Vagina (tissue), 2 donors: Measurements from ENCODE around the gene RAP1A. TPM values are rescaled to one million over a fixed set of nuclear protein-coding genes. Genes with fewer than 3 reads are reported as not detected.

ENCODE experiments used
- DNase-seq, 2 donors: peaks; one replicate each; pipeline ENCODE4 v3.0.0-alpha.2; 2017; ENCODE audit errors: extremely low spot score in 2 of 2
- H3K27ac ChIP-seq: fragments of 200-600 bp; sonication (generic); one replicate; pipeline ENCODE4 v1.5.1; 2019
- H3K27me3 ChIP-seq: fragments of 200-600 bp; sonication (generic); one replicate; pipeline ENCODE4 v1.5.1; 2019
- H3K36me3 ChIP-seq, 2 donors: fragments of 200-600 bp; sonication (generic); one replicate each; pipeline ENCODE4 v1.5.1; 2017 to 2019
- H3K4me1 ChIP-seq: fragments of 200-600 bp; sonication (generic); one replicate; pipeline ENCODE4 v1.5.1; 2019
- H3K4me3 ChIP-seq, 2 donors: fragments of 200-600 bp; sonication (generic); 1 replicate in 1 of 2; 2 replicates in 1 of 2; pipeline ENCODE4 v1.5.1; 2016 to 2019
- H3K9me3 ChIP-seq: fragments of 200-600 bp; sonication (generic); one replicate; pipeline ENCODE4 v1.5.1; 2019
- POLR2A ChIP-seq, 2 donors: fragments of 450-650 bp; IDR thresholded peaks; one replicate each; pipeline ENCODE4 v1.6.1; 2017; ENCODE audit warnings: antibody characterized with exemption in 2 of 2, mild to moderate bottlenecking in 2 of 2, moderate library complexity in 2 of 2
- POLR2AphosphoS5 ChIP-seq, 2 donors: sonication (generic); formaldehyde crosslinking; IDR thresholded peaks; one replicate each; pipeline ENCODE4 v1.9.0; 2017; ENCODE audit warnings: antibody characterized with exemption in 2 of 2, mild to moderate bottlenecking in 2 of 2, low read depth in 1 of 2; ENCODE audit not compliant: insufficient read depth in 1 of 2
- intact Hi-C: fragments of 100-400 bp; cut with DNase I; formaldehyde crosslinking; loops from one replicate; pipeline ENCODE4 v1.15.1; 2023
- total RNA-seq: library from RNA; depleted of rRNA; stranded (reverse); fragments of >200 nt; gene quantifications from one replicate; pipeline ENCODE4 v1.2.3, GENCODE V29; 2016
- TF ChIP-seq, protein P1 (sequence below), 3 experiments: fragments of 450-650 bp in 2 of 3; fragments of 200-600 bp in 1 of 3; sonication (generic) in 1 of 3; IDR thresholded peaks; one replicate each; pipeline ENCODE4 v1.5.1; 2017 to 2019; ENCODE audit warnings: antibody characterized with exemption in 3 of 3, mild to moderate bottlenecking in 2 of 3, moderate library complexity in 2 of 3

The RAP1A gene
- total RNA-seq, 1 donor from 2014 or later = 52.5 TPM

DNA sequence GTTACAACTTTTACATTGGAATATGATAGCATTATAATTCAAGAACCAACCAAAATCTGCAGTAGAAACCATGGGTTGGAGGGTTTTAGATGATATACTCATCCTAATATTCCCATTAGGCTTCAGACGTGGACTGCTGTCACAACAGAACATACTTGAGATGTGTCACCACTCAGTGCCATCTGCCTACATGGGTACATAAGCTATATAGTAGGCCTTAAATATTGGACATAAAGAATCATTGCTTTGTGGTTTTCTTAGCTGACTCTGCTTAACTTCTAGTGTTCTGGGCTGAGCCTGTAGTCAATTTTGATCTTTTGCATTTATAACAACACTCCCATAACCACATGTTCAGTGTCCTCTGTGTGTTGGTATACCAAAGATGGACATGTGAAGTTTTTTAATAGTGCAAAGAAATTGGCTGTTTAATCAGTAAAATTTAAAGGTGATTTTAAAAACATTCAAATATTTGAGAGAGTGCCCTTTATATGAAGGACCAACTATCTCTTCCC lies 14.2 kb downstream of the RAP1A start:
- intact Hi-C loops = no loop called here
- no peaks in the 10 kb centered on the region for H3K9me3 ChIP-seq
- DNase-seq = no peak
- no peaks in the 10 kb centered on the region for H3K27me3 ChIP-seq
- H3K36me3 ChIP-seq = no peaks in the 10 kb centered on the region
- TF ChIP-seq POLR2AphosphoS5 (IDR thresholded peaks at IDR 0.05; ENCODE audit: insufficient read depth in 1 of 2, low read depth in 1 of 2) = no peak
- TF ChIP-seq POLR2A (IDR thresholded peaks at IDR 0.05) = no peak
- TF ChIP-seq, protein P1, sequence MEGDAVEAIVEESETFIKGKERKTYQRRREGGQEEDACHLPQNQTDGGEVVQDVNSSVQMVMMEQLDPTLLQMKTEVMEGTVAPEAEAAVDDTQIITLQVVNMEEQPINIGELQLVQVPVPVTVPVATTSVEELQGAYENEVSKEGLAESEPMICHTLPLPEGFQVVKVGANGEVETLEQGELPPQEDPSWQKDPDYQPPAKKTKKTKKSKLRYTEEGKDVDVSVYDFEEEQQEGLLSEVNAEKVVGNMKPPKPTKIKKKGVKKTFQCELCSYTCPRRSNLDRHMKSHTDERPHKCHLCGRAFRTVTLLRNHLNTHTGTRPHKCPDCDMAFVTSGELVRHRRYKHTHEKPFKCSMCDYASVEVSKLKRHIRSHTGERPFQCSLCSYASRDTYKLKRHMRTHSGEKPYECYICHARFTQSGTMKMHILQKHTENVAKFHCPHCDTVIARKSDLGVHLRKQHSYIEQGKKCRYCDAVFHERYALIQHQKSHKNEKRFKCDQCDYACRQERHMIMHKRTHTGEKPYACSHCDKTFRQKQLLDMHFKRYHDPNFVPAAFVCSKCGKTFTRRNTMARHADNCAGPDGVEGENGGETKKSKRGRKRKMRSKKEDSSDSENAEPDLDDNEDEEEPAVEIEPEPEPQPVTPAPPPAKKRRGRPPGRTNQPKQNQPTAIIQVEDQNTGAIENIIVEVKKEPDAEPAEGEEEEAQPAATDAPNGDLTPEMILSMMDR (IDR thresholded peaks at IDR 0.05) = no peak
- H3K27ac ChIP-seq = no peak overlapping the region
- H3K4me1 ChIP-seq = peaks cover 63% of the 10 kb centered on the region
- H3K4me3 ChIP-seq = no peak overlapping the region

GRCh38 chr1:111635324-111636009 lies 15.9 kb downstream of the RAP1A start:
- TF ChIP-seq, protein P1 (IDR thresholded peaks at IDR 0.05) = no peak
- no peak for TF ChIP-seq POLR2A (IDR thresholded peaks at IDR 0.05)
- no peak for TF ChIP-seq POLR2AphosphoS5 (IDR thresholded peaks at IDR 0.05; ENCODE audit: insufficient read depth in 1 of 2, low read depth in 1 of 2)
- Histone ChIP-seq H3K4me1 (peaks cover 61% of the 10 kb centered on the region), H3K27ac (no peak overlapping the region)

DNA sequence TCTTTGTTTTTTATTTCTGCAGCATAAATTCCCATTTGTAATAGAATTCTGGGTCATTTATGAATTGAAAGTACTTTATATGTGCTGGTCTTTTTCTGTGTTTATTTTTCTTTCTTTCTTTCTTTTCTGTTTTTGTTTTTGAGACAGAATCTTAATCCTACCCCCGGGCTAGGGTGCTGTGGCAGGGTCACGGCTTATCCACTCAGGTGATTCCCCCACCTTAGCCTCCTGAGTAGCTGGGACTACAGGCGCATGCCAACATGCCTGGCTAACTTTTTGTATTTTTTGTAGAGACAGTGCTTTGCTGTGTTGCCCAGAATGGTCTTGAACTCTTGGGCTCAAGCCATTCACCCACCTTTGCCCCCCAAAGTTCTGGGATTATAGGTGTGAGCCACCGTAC lies 18.7 kb downstream of the RAP1A start:
- Histone ChIP-seq H3K27ac (no peak overlapping the region), H3K4me3 (no peak overlapping the region), H3K4me1 (peaks cover 41% of the 10 kb centered on the region), H3K27me3 (no peaks in the 10 kb centered on the region), H3K9me3 (no peaks in the 10 kb centered on the region), H3K36me3 (no peaks in the 10 kb centered on the region)
- intact Hi-C loops = no loop called here
- no peak for DNase-seq
- TF ChIP-seq, protein P1 (IDR thresholded peaks at IDR 0.05) = no peak
- TF ChIP-seq POLR2A (IDR thresholded peaks at IDR 0.05) (no peak), POLR2AphosphoS5 (IDR thresholded peaks at IDR 0.05; ENCODE audit: insufficient read depth in 1 of 2, low read depth in 1 of 2) (no peak)

More at GRCh38 chr1:111635324-111636009, 15.9 kb downstream of the RAP1A start:
- Histone ChIP-seq H3K9me3 (no peaks in the 10 kb centered on the region), H3K27me3 (no peaks in the 10 kb centered on the region), H3K36me3 (no peaks in the 10 kb centered on the region), H3K4me3 (no peak overlapping the region)
- DNase-seq = no peak
- intact Hi-C loops = no loop called here

DNA sequence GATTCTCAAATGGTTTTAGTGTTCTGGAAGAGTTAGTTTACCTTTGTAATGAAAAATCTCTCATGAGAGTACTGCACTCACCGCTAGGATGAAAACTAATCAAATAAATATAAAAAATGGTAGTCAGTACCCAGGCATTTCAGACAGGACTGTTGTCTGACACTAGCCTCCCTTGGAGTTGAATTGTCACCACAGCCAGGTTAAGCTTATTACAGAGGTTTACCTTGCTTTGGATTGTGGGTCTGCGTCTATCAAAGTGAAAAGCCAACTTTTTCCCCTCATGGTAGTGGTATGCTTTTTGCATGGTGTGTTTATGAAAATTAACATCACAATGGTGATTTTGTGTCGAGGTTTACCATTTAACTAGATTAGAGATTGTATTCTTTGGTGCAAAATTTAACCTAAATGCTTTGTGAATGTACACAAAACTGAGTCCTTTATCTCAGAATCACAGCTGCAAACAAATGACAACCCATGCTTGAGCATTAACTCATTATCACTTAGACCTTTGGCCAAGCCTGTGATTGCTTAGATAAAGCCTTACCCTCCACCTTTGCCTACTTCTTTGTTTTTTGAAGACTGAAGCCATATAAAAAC lies 20.1 kb downstream of the RAP1A start:
- no peaks in the 10 kb centered on the region for H3K36me3 ChIP-seq
- no peak for DNase-seq

More for the DNA sequence above, 20.1 kb downstream of the RAP1A start:
- no peak overlapping the region for H3K4me3 ChIP-seq
- no peaks in the 10 kb centered on the region for H3K27me3 ChIP-seq
- no peak overlapping the region for H3K27ac ChIP-seq
- intact Hi-C loops = no loop called here
- peaks cover 41% of the 10 kb centered on the region for H3K4me1 ChIP-seq
- no peaks in the 10 kb centered on the region for H3K9me3 ChIP-seq
- TF ChIP-seq POLR2AphosphoS5 (IDR thresholded peaks at IDR 0.05; ENCODE audit: insufficient read depth in 1 of 2, low read depth in 1 of 2) (no peak), POLR2A (IDR thresholded peaks at IDR 0.05) (no peak)
- TF ChIP-seq, protein P1 (IDR thresholded peaks at IDR 0.05) = no peak
